ENCODE measurements around the gene PGM2L1.

Gene PGM2L1

GRCh38 chr11:74299015-74299414 lies 99.2 kb downstream of the PGM2L1 start:
- DNase-seq (ENCODE audit: low read depth, low spot score) = no peak

- DNase-seq (ENCODE audit: low read depth, low spot score) = no peak
Observed at GRCh38 chr11:74297484-74297883, 100.7 kb downstream of the PGM2L1 start.

- no peak for DNase-seq (ENCODE audit: low read depth, low spot score)
Observed at GRCh38 chr11:74288911-74289310, 109.3 kb downstream of the PGM2L1 start.

- DNase-seq (ENCODE audit: low read depth, low spot score) = peak; percentile 33
Observed at GRCh38 chr11:74288161-74288560, 110.1 kb downstream of the PGM2L1 start.

- no peak for DNase-seq (ENCODE audit: low read depth, low spot score)
Observed at GRCh38 chr11:74284466-74284865, 113.8 kb downstream of the PGM2L1 start.

GRCh38 chr11:74283580-74284180 lies 114.6 kb downstream of the PGM2L1 start:
- no peak for DNase-seq (ENCODE audit: low read depth, low spot score)

GRCh38 chr11:74282914-74283371 lies 115.3 kb downstream of the PGM2L1 start:
- no peak for DNase-seq (ENCODE audit: low read depth, low spot score)

- DNase-seq (ENCODE audit: low read depth, low spot score) = no peak
Observed at GRCh38 chr11:74282421-74282820, 115.8 kb downstream of the PGM2L1 start.

- DNase-seq (ENCODE audit: low read depth, low spot score) = no peak
Observed at GRCh38 chr11:74280494-74280893, 117.7 kb downstream of the PGM2L1 start.

Measured in smooth muscle cell of the brain vasculature (primary cell).